Endothelial cell of umbilical vein (primary cell): ENCODE data around the gene S100A5. TPM values are rescaled to one million over a fixed set of nuclear protein-coding genes. Genes with fewer than 3 reads are reported as not detected.

Experiments used
- BruUV-seq: library from RNA; stranded (reverse); fragments of 400-500 nt; replicated peaks from 2 replicates; lab custom pipeline; 2021; lab: Mats Ljungman, UMichigan
- CTCF ChIA-PET: fragments of 300-600, 350-600 bp; sonication (Branson Sonifier 250); formaldehyde crosslinking; loops from one replicate; lab custom pipeline; 2021; ENCODE audit warnings: antibody characterized with exemption, inconsistent platforms; lab: Charles Lee
- POLR2A ChIA-PET: fragments of 300-600, 350-600 bp; sonication (Branson Sonifier 250); formaldehyde crosslinking; loops from one replicate; lab custom pipeline; 2021; ENCODE audit warnings: antibody characterized with exemption, inconsistent platforms; lab: Charles Lee
- DNase-seq: peaks from one replicate; pipeline ENCODE4 v3.0.0-alpha.2; 2011; ENCODE audit warnings: low read depth, low spot score
- FAIRE-seq: peaks from 2 replicates; lab custom pipeline; 2011; peaks lifted over from hg19 to GRCh38; lab: Jason Lieb, UNC
- H2AFZ ChIP-seq: 2 replicates; pipeline ENCODE4 v1.6.0; 2012; ENCODE audit warnings: low read depth, low read length, control low read depth, inconsistent platforms
- H3K27ac ChIP-seq: 2 replicates; pipeline ENCODE4 v1.5.1; 2011; ENCODE audit warnings: low read depth, mild to moderate bottlenecking, control low read depth, low read length, moderate library complexity; ENCODE audit not compliant: insufficient read depth
- H3K27me3 ChIP-seq, 2 experiments: 2 replicates each; pipeline versions ENCODE4 v1.6.0 to v1.6.1; 2011; ENCODE audit warnings: low read length in 2 of 2, mixed read lengths in 1 of 2; ENCODE audit not compliant: control insufficient read depth in 2 of 2, insufficient read depth in 2 of 2
- H3K36me3 ChIP-seq, 2 experiments: 2 replicates in 1 of 2; 3 replicates in 1 of 2; pipeline ENCODE4 v1.5.1; 2011; ENCODE audit warnings: low read length in 2 of 2, mild to moderate bottlenecking in 1 of 2, moderate library complexity in 1 of 2; ENCODE audit not compliant: control insufficient read depth in 2 of 2, insufficient read depth in 2 of 2; ENCODE audit errors: extremely low read depth in 1 of 2
- H3K4me1 ChIP-seq: 3 replicates; pipeline ENCODE4 v1.5.1; 2011; ENCODE audit warnings: mild to moderate bottlenecking, low read length; ENCODE audit not compliant: control insufficient read depth, insufficient read depth; ENCODE audit errors: extremely low read depth
- H3K4me2 ChIP-seq: 2 replicates; pipeline ENCODE4 v1.6.1; 2011; ENCODE audit warnings: low read length, control low read depth, mixed read lengths; ENCODE audit not compliant: insufficient read depth
- H3K4me3 ChIP-seq, 3 experiments: fragments of 200-600 bp in 1 of 3; sonication (generic), shearing (Covaris generic) in 1 of 3; replicated peaks in 1 of 3; 2 replicates each; pipeline ENCODE4 v1.5.1; 2011 to 2016; ENCODE audit warnings: control low read depth in 3 of 3, low read length in 3 of 3, mild to moderate bottlenecking in 2 of 3, inconsistent platforms in 1 of 3, low read depth in 1 of 3, moderate library complexity in 1 of 3; ENCODE audit not compliant: insufficient read depth in 1 of 3
- H3K79me2 ChIP-seq: 2 replicates; pipeline ENCODE4 v1.6.0; 2012; ENCODE audit warnings: low read length, inconsistent platforms; ENCODE audit not compliant: control insufficient read depth, insufficient read depth
- H3K9ac ChIP-seq: replicated peaks from 2 replicates; pipeline ENCODE3; 2011; ENCODE audit warnings: low read length, control low read depth; ENCODE audit not compliant: insufficient read depth; ENCODE audit errors: extremely low read depth
- H3K9me1 ChIP-seq: replicated peaks from 3 replicates; pipeline ENCODE4 v1.6.0; 2011; ENCODE audit warnings: mild to moderate bottlenecking, low read length; ENCODE audit not compliant: control insufficient read depth, insufficient read depth; ENCODE audit errors: extremely low read depth
- H3K9me3 ChIP-seq: replicated peaks from 2 replicates; pipeline ENCODE4 v1.5.1; 2012; ENCODE audit warnings: low read length, inconsistent platforms; ENCODE audit not compliant: control insufficient read depth, insufficient read depth
- H4K20me1 ChIP-seq: replicated peaks from 2 replicates; pipeline ENCODE3; 2011; ENCODE audit warnings: mild to moderate bottlenecking, low read length; ENCODE audit not compliant: control insufficient read depth, insufficient read depth; ENCODE audit errors: extremely low read depth
- CTCF ChIP-seq, 2 donors: IDR thresholded peaks; 1 replicate in 1 of 2; 2 replicates in 1 of 2; pipeline ENCODE4 v1.5.1; 2011; ENCODE audit warnings: low read length in 2 of 2, mild to moderate bottlenecking in 2 of 2, moderate library complexity in 2 of 2, control low read depth in 1 of 2, inconsistent platforms in 1 of 2, low read depth in 1 of 2; ENCODE audit not compliant: insufficient read depth in 1 of 2; ENCODE audit errors: extremely low read depth in 1 of 2
- EZH2 ChIP-seq: IDR thresholded peaks from 2 replicates; pipeline ENCODE4 v1.6.1; 2012; ENCODE audit warnings: borderline replicate concordance, low read depth, mild to moderate bottlenecking, moderate library complexity, low read length, inconsistent platforms; ENCODE audit not compliant: severe bottlenecking
- FOS ChIP-seq: IDR thresholded peaks from 2 replicates; pipeline ENCODE4 v1.6.1; 2011; ENCODE audit warnings: mild to moderate bottlenecking, low read length, moderate library complexity, borderline replicate concordance; ENCODE audit not compliant: insufficient read depth
- GATA2 ChIP-seq: IDR thresholded peaks from 2 replicates; pipeline ENCODE4 v1.7.0; 2011; ENCODE audit warnings: low read depth, mild to moderate bottlenecking, moderate library complexity, mixed read lengths, low read length; ENCODE audit not compliant: insufficient read length, insufficient read depth
- JUN ChIP-seq: IDR thresholded peaks from 2 replicates; pipeline ENCODE4 v1.6.1; 2011; ENCODE audit warnings: borderline replicate concordance, low read depth; ENCODE audit not compliant: insufficient read length, insufficient read depth
- MYC ChIP-seq: IDR thresholded peaks from one replicate; pipeline ENCODE4 v1.6.1; 2011; ENCODE audit warnings: mild to moderate bottlenecking, low read depth, low read length
- POLR2A ChIP-seq: IDR thresholded peaks from 2 replicates; pipeline ENCODE4 v1.6.1; 2012; ENCODE audit warnings: low read depth, mild to moderate bottlenecking, control low read depth, low read length
- POLR2AphosphoS5 ChIP-seq: IDR thresholded peaks from 2 replicates; pipeline ENCODE4 v1.6.1; 2012; ENCODE audit warnings: low read depth, mild to moderate bottlenecking, control low read depth, low read length, moderate library complexity; ENCODE audit not compliant: insufficient read depth
- dilution Hi-C: fragments of 300-500 bp; cut with MboI; formaldehyde crosslinking; loops from one replicate; pipeline ENCODE4 v1.15.0; 2019; ENCODE audit warnings: low sequenced_read_pairs; ENCODE audit not compliant: extremely low pct_ligation_motif_present
- intact Hi-C: fragments of 100-400 bp; cut with micrococcal nuclease; formaldehyde crosslinking; loops from one replicate; pipeline ENCODE4 v1.10.0; 2022
- polyA plus RNA-seq, 4 experiments: library from polyadenylated mRNA; depleted of rRNA in 3 of 4; stranded (reverse) in 3 of 4; unstranded in 1 of 4; fragments of >200 nt; gene quantifications; 2 replicates each; pipeline versions ENCODE4 v1.2.1 to v1.2.3, GENCODE V29; 2011 to 2012; ENCODE audit warnings: missing spikeins in 1 of 4
- total RNA-seq: library from RNA; stranded (reverse); gene quantifications from 2 replicates; pipeline ENCODE4 v1.2.3, GENCODE V29; 2021
- TF ChIP-seq, protein P1 (sequence below): IDR thresholded peaks from 2 replicates; pipeline ENCODE4 v1.6.1; 2011; ENCODE audit not compliant: insufficient read depth, insufficient read length

S100A5 gene
- total and polyA plus RNA-seq, 2 donors (not counting 3 experiments of a cell fraction or from before 2014, with no cell fraction given) = not detected

- no peak for DNase-seq
- H3K9me1 ChIP-seq = no peaks in the 10 kb centered on the region
- TF ChIP-seq EZH2 (no peak), POLR2A (no peak), POLR2AphosphoS5 (no peak), MYC (no peak), JUN (no peak), GATA2 (no peak), CTCF (IDR thresholded peaks at IDR 0.05; ENCODE audit: extremely low read depth in 1 of 2, insufficient read depth in 1 of 2, low read depth in 1 of 2, low read length in 2 of 2) (no peak), FOS (no peak)
- TF ChIP-seq, protein P1, sequence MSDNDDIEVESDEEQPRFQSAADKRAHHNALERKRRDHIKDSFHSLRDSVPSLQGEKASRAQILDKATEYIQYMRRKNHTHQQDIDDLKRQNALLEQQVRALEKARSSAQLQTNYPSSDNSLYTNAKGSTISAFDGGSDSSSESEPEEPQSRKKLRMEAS = no peak
- no peaks in the 10 kb centered on the region for H3K79me2 ChIP-seq
- no peak overlapping the region for H3K27ac ChIP-seq
- no peak overlapping the region for H2AFZ ChIP-seq
- H4K20me1 ChIP-seq = no peaks in the 10 kb centered on the region
- H3K4me1 ChIP-seq = peaks cover 3% of the 10 kb centered on the region
- ChIA-PET POLR2A (interaction anchor here (0.6 to 0.9 kb wide), 3 partner anchors 28 to 232 kb away, joined by 3 to 6 read pairs (median 5); partner anchors contain the start of gene S100A13), CTCF (interaction anchor here (0.8 to 2.0 kb wide), 10 partner anchors 8 to 67 kb away, joined by 3 to 8 read pairs (median 5); partner anchors contain the start of gene S100A13)
- dilution Hi-C loops (no loop called here), intact Hi-C loops (no loop called here)
- H3K9ac ChIP-seq = no peak overlapping the region
- H3K36me3 ChIP-seq = no peaks in the 10 kb centered on the region
- no peak overlapping the region for H3K4me2 ChIP-seq
- no TSS peak for BruUV-seq
- no peaks in the 10 kb centered on the region for H3K9me3 ChIP-seq
- no peak for FAIRE-seq
- no peaks in the 10 kb centered on the region for H3K27me3 ChIP-seq
- no peak overlapping the region for H3K4me3 ChIP-seq
These were observed 36.9 kb upstream of the S100A5 start for GRCh38 chr1:153577624-153578051.
